B cell (primary cell): ENCODE results near the gene TRMT2A. TPM values are rescaled to one million over a fixed set of nuclear protein-coding genes. Genes with fewer than 3 reads are reported as not detected.
A peak's percentile ranks its signal among the peaks of the same experiment; 100 is the strongest.

Source experiments
- ATAC-seq: fragments of 200-7000 bp; cut with Tn5 transposase; one replicate; pipeline ENCODE4 v1.10.0; 2021; ENCODE audit warnings: low read depth, mild to moderate bottlenecking, moderate number of reproducible peaks, moderate library complexity
- CTCF ChIA-PET: fragments of 350-600 bp; sonication (Branson Sonifier 250); formaldehyde crosslinking; loops from one replicate; lab custom pipeline; 2021; ENCODE audit warnings: antibody characterized with exemption, inconsistent platforms; lab: Charles Lee
- POLR2A ChIA-PET: fragments of 350-600 bp; sonication (Branson Sonifier 250); formaldehyde crosslinking; loops from one replicate; lab custom pipeline; 2021; ENCODE audit warnings: antibody characterized with exemption; lab: Charles Lee
- DNase-seq: peaks from one replicate; pipeline ENCODE4 v3.0.0; 2013
- H2AFZ ChIP-seq: 2 replicates; pipeline ENCODE4 v1.6.1; 2012; ENCODE audit warnings: mild to moderate bottlenecking, low read depth, low read length; ENCODE audit not compliant: insufficient read depth, poor library complexity, severe bottlenecking
- H3K27ac ChIP-seq, 2 donors: 1 replicate in 1 of 2; 2 replicates in 1 of 2; pipeline ENCODE4 v1.5.1; 2012 to 2013; ENCODE audit warnings: low read length in 2 of 2, mild to moderate bottlenecking in 2 of 2, moderate library complexity in 1 of 2
- H3K27me3 ChIP-seq, 4 experiments: fragments of 200-600 bp in 1 of 4; sonication (generic) in 1 of 4; replicated peaks in 1 of 4; 1 replicate in 2 of 4; 2 replicates in 2 of 4; pipeline versions ENCODE4 v1.6.1 to v1.7.0; 2013 to 2016; ENCODE audit warnings: low read length in 3 of 4, mild to moderate bottlenecking in 2 of 4, mixed read lengths in 1 of 4, moderate library complexity in 1 of 4; ENCODE audit not compliant: insufficient read depth in 4 of 4, control insufficient read depth in 3 of 4; ENCODE audit errors: control extremely low read depth in 1 of 4
- H3K36me3 ChIP-seq, 2 experiments: replicated peaks in 1 of 2; 1 replicate in 1 of 2; 2 replicates in 1 of 2; pipeline versions ENCODE4 v1.6.1 to v1.7.1; 2013; ENCODE audit warnings: low read length in 1 of 2; ENCODE audit not compliant: insufficient read depth in 2 of 2, control insufficient read depth in 1 of 2; ENCODE audit errors: control extremely low read depth in 1 of 2, extremely low read depth in 1 of 2
- H3K4me1 ChIP-seq, 2 donors: fragments of 200-600 bp in 1 of 2; sonication (generic) in 1 of 2; 1 replicate in 1 of 2; 2 replicates in 1 of 2; pipeline versions ENCODE4 v1.5.1 to v1.6.1; 2013 to 2017; ENCODE audit warnings: low read length in 2 of 2; ENCODE audit not compliant: control insufficient read depth in 2 of 2, insufficient read depth in 2 of 2
- H3K4me2 ChIP-seq: replicated peaks from 2 replicates; pipeline ENCODE3; 2012; ENCODE audit warnings: mild to moderate bottlenecking, low read depth, low read length; ENCODE audit not compliant: poor library complexity, severe bottlenecking
- H3K4me3 ChIP-seq, 5 experiments: fragments of 200-600 bp in 1 of 5; sonication (generic) in 1 of 5; 1 replicate in 3 of 5; 2 replicates in 2 of 5; pipeline versions ENCODE4 v1.5.1 to v1.7.0; 2011 to 2016; ENCODE audit warnings: low read length in 4 of 5, mild to moderate bottlenecking in 4 of 5, low read depth in 2 of 5, control low read depth in 1 of 5, moderate library complexity in 1 of 5; ENCODE audit not compliant: insufficient read depth in 1 of 5; ENCODE audit errors: control extremely low read depth in 1 of 5, extremely low read depth in 1 of 5
- H3K79me2 ChIP-seq: fragments of 200-600 bp; sonication (generic); one replicate; pipeline ENCODE4 v1.6.0; 2016; ENCODE audit warnings: low read length; ENCODE audit not compliant: control insufficient read depth, insufficient read depth
- H3K9ac ChIP-seq: fragments of 200-600 bp; sonication (generic); 2 replicates; pipeline ENCODE4 v1.6.1; 2017; ENCODE audit warnings: mild to moderate bottlenecking, low read length, moderate library complexity
- H3K9me3 ChIP-seq, 3 donors: one replicate each; pipeline versions ENCODE4 v1.6.1 to v1.7.1; 2013; ENCODE audit warnings: low read length in 2 of 3; ENCODE audit not compliant: control insufficient read depth in 2 of 3, insufficient read depth in 1 of 3; ENCODE audit errors: control extremely low read depth in 1 of 3
- H4K20me1 ChIP-seq: 2 replicates; pipeline ENCODE4 v1.6.0; 2012; ENCODE audit warnings: mild to moderate bottlenecking, low read length; ENCODE audit not compliant: insufficient read depth, control insufficient read depth, poor library complexity, severe bottlenecking
- H3K27ac Mint-ChIP-seq: one replicate; pipeline ENCODE4 v1.8.0; 2021; ENCODE audit warnings: mixed read lengths
- H3K27me3 Mint-ChIP-seq: one replicate; pipeline ENCODE4 v1.8.0; 2021; ENCODE audit warnings: mixed read lengths
- H3K4me1 Mint-ChIP-seq: one replicate; pipeline ENCODE4 v1.8.0; 2021; ENCODE audit warnings: mixed read lengths
- H3K4me3 Mint-ChIP-seq: one replicate; pipeline ENCODE4 v1.8.0; 2021; ENCODE audit warnings: mixed read lengths
- H3K9me3 Mint-ChIP-seq: one replicate; pipeline ENCODE4 v1.8.0; 2022; ENCODE audit warnings: mixed read lengths; ENCODE audit not compliant: insufficient read depth
- CTCF ChIP-seq: fragments of 200-600 bp; IDR thresholded peaks from one replicate; pipeline ENCODE4 v1.8.0; 2022; ENCODE audit warnings: antibody characterized with exemption, mild to moderate bottlenecking
- EZH2 ChIP-seq: IDR thresholded peaks from 2 replicates; pipeline ENCODE4 v1.6.1; 2012; ENCODE audit warnings: borderline replicate concordance, low read depth, mild to moderate bottlenecking, moderate library complexity, low read length; ENCODE audit not compliant: insufficient read depth, poor library complexity, severe bottlenecking
- WGBS: methylation state at CpG from one replicate; pipeline ENCODE4 v1.1.5; 2013; ENCODE audit warnings: missing lambda C conversion rate; ENCODE audit not compliant: insufficient coverage; 5-methylcytosine and 5-hydroxymethylcytosine counted together
- intact Hi-C: fragments of 100-400 bp; cut with micrococcal nuclease; formaldehyde crosslinking; loops from one replicate; pipeline ENCODE4 v1.10.0; 2022
- polyA plus RNA-seq: library from polyadenylated mRNA; depleted of rRNA; stranded (reverse); fragments of >200 nt; gene quantifications from 2 replicates; pipeline ENCODE4 v1.2.3, GENCODE V29; 2012
- total RNA-seq, 2 donors: library from RNA; stranded (reverse); fragments of 120-200 nt in 1 of 2; gene quantifications; 1 replicate in 1 of 2; 2 replicates in 1 of 2; pipeline versions ENCODE4 v1.2.3 to v1.2.4, GENCODE V29; 2013 to 2022

TRMT2A gene
- total and polyA plus RNA-seq, 2 donors (not counting 1 experiment from before 2014, with no cell fraction given), result 95.7 to 144 TPM

DNA sequence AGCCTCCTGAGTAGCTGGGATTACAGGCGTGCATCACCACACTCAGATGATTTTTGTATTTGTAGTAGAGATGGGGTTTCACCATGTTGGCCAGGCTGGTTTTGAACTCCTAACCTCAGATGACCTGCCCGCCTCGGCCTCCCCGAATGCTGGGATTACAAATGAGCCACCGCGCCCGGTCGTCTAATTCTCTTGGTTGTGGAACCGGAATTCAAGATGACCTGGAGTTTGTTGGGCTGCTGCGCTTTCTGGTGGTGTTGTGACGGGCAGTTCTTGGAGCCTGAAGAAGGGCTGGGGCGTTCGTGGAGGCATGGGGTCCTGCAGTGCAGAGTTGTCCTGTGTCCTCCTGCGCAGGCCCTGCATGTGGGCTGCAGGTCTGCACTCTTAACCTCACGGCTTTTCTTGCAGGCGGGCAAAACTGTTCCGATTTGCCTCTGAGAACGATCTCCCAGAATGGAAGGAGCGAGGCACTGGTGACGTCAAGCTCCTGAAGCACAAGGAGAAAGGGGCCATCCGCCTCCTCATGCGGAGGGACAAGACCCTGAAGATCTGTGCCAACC, 4.9 kb upstream of the TRMT2A start:
- POLR2A ChIA-PET, result no interaction called here
- H3K79me2 ChIP-seq, result peaks cover 64% of the 10 kb centered on the region
- no peak overlapping the region for H2AFZ ChIP-seq
- peaks cover 66% of the 10 kb centered on the region for H4K20me1 ChIP-seq
- peaks cover 11 to 24% of the 10 kb centered on the region in 2 donors for H3K4me1 ChIP-seq
- H3K27me3 ChIP-seq, result no peaks in the 10 kb centered on the region
- H3K9me3 Mint-ChIP-seq, result no peaks in the 10 kb centered on the region
- H3K4me3 ChIP-seq, result no peak overlapping the region
- ATAC-seq (no peak), DNase-seq (no peak)
- no peak overlapping the region for H3K4me2 ChIP-seq
- H3K4me3 Mint-ChIP-seq, result no peak overlapping the region
- H3K27me3 Mint-ChIP-seq, result no peaks in the 10 kb centered on the region
- peaks cover 19% of the 10 kb centered on the region for H3K4me1 Mint-ChIP-seq
- H3K9me3 ChIP-seq, result no peaks in the 10 kb centered on the region
- CTCF ChIA-PET, result interaction anchor here (0.7 kb wide), 1 partner anchor 16 kb away, joined by 4 read pairs; no protein-coding TSS in a partner anchor
- WGBS, result 97% methylated on average over 21 of the region's 22 CpGs
- no peak overlapping the region for H3K9ac ChIP-seq
- H3K36me3 ChIP-seq, result peaks cover 0 to 45% of the 10 kb centered on the region in 2 experiments
- H3K27ac ChIP-seq, result no peak overlapping the region
- H3K27ac Mint-ChIP-seq, result no peak overlapping the region
- intact Hi-C loops, result no loop called here
- TF ChIP-seq EZH2 (no peak), CTCF (no peak)

GRCh38 chr22:20118300-20119020, 1.4 kb upstream of the TRMT2A start:
- H3K4me1 ChIP-seq, result peaks cover 19 to 37% of the 10 kb centered on the region in 2 donors
- peak overlapping the region; percentile 42 to 80 (median 71) for H3K4me3 ChIP-seq
- H3K36me3 ChIP-seq, result peaks cover 0 to 34% of the 10 kb centered on the region in 2 experiments
- peak overlapping the region; percentile 93 for H3K9ac ChIP-seq
- Mint-ChIP-seq H3K4me1 (peaks cover 30% of the 10 kb centered on the region), H3K27ac (peak overlapping the region; percentile 82), H3K27me3 (no peaks in the 10 kb centered on the region), H3K9me3 (no peaks in the 10 kb centered on the region), H3K4me3 (peak overlapping the region; percentile 83)
- intact Hi-C loops, result loop anchor here (5.0 to 10.0 kb wide), 2 partner anchors 736 to 884 kb away; partner anchors contain the start of genes PI4KA, SNAP29 and THAP7
- H3K4me2 ChIP-seq, result peak overlapping the region; percentile 95
- WGBS, result 61% methylated on average over 3 of the region's 8 CpGs
- TF ChIP-seq CTCF, result no peak
- no peak for TF ChIP-seq EZH2
- no peaks in the 10 kb centered on the region for H3K9me3 ChIP-seq
- DNase-seq (no peak), ATAC-seq (no peak)
- ChIA-PET CTCF (interaction anchor here (0.9 kb wide), 1 partner anchor 11 kb away, joined by 5 read pairs; no protein-coding TSS in a partner anchor), POLR2A (interaction anchor here (1.2 kb wide), 1 partner anchor 11 kb away, joined by 3 read pairs; no protein-coding TSS in a partner anchor)
- peaks cover 76% of the 10 kb centered on the region for H3K79me2 ChIP-seq
- peak overlapping the region; percentile 84 for H2AFZ ChIP-seq
- peaks cover 65% of the 10 kb centered on the region for H4K20me1 ChIP-seq
- H3K27ac ChIP-seq, result peak overlapping the region; percentile 6 to 72
- no peaks in the 10 kb centered on the region for H3K27me3 ChIP-seq
